SU-DHL-6 (cell line): ENCODE data around the gene NEURL2.
A peak's percentile ranks its signal among the peaks of the same experiment; 100 is the strongest.
"Not testable (repeated sequence)": the region's sequence is repeated elsewhere in the genome, so short reads cannot be mapped to it uniquely, and the experiment has no call there.

ENCODE experiments used
- H2AFZ ChIP-seq: fragments of 200-600 bp; sonication (generic); 2 replicates; pipeline ENCODE4 v1.6.1; 2014; ENCODE audit warnings: low read depth, mild to moderate bottlenecking, moderate library complexity, mixed read lengths, antibody characterized with exemption, low read length; ENCODE audit not compliant: severe bottlenecking
- H3F3A ChIP-seq: fragments of 200-600 bp; shearing (Covaris generic); 2 replicates; pipeline ENCODE4 v1.6.0; 2016; ENCODE audit warnings: antibody characterized with exemption, mild to moderate bottlenecking; ENCODE audit not compliant: insufficient read depth
- H3K27ac ChIP-seq: fragments of 200-600 bp; sonication (generic); 2 replicates; pipeline ENCODE4 v1.5.1; 2016; ENCODE audit warnings: low read depth, mild to moderate bottlenecking, low read length, moderate library complexity, mixed read lengths
- H3K27me3 ChIP-seq: fragments of 200-600 bp; sonication (generic), shearing (Covaris generic); 2 replicates; pipeline ENCODE4 v1.6.0; 2014; ENCODE audit warnings: mild to moderate bottlenecking, low read length
- H3K36me3 ChIP-seq: fragments of 200-600 bp; sonication (generic); 2 replicates; pipeline ENCODE4 v1.6.1; 2014; ENCODE audit warnings: mild to moderate bottlenecking, low read length, mixed read lengths
- H3K4me2 ChIP-seq: fragments of 300-600, 200-600 bp; shearing (Covaris generic), sonication (generic); 2 replicates; pipeline ENCODE4 v1.6.0; 2014; ENCODE audit warnings: low read length, low read depth, mild to moderate bottlenecking; ENCODE audit not compliant: poor library complexity, severe bottlenecking
- H3K4me3 ChIP-seq: fragments of 200-600 bp; sonication (generic); 2 replicates; pipeline ENCODE4 v1.5.1; 2014; ENCODE audit warnings: antibody characterized with exemption, low read length, mild to moderate bottlenecking, mixed read lengths; ENCODE audit not compliant: insufficient read depth, poor library complexity, severe bottlenecking
- H3K79me2 ChIP-seq: fragments of 200-600 bp; sonication (generic); 2 replicates; pipeline ENCODE4 v1.6.1; 2014; ENCODE audit warnings: mild to moderate bottlenecking, low read length, moderate library complexity; ENCODE audit not compliant: insufficient read depth
- H3K9ac ChIP-seq: fragments of 200-600 bp; sonication (generic); 2 replicates; pipeline ENCODE4 v1.7.0; 2014; ENCODE audit warnings: mild to moderate bottlenecking, low read length
- H3K9me2 ChIP-seq: fragments of 200-600 bp; sonication (generic); replicated peaks from 2 replicates; pipeline ENCODE4 v1.6.1; 2014; ENCODE audit warnings: low read length; ENCODE audit not compliant: insufficient read depth
- H3K9me3 ChIP-seq: fragments of 200-600 bp; sonication (generic); 2 replicates; pipeline ENCODE4 v1.6.1; 2014; ENCODE audit warnings: low read length, mixed read lengths; ENCODE audit not compliant: insufficient read depth
- H4K20me1 ChIP-seq: fragments of 200-600 bp; sonication (generic); 2 replicates; pipeline ENCODE4 v1.6.1; 2014; ENCODE audit warnings: low read depth, mild to moderate bottlenecking, antibody characterized with exemption, low read length, moderate library complexity, mixed read lengths
- EZH2phosphoT487 ChIP-seq: fragments of 200-600 bp; sonication (generic), shearing (Covaris generic); conservative IDR thresholded peaks from 2 replicates; pipeline ENCODE4 v1.6.1; 2018; ENCODE audit warnings: mild to moderate bottlenecking, antibody characterized with exemption, low read length, moderate library complexity, mixed read lengths
- TF ChIP-seq, protein P1 (sequence below): fragments of 200-600 bp; sonication (generic); IDR thresholded peaks from one replicate; pipeline ENCODE4 v1.5.1; 2017; ENCODE audit warnings: antibody characterized with exemption, mild to moderate bottlenecking, low read length, moderate library complexity; ENCODE audit not compliant: insufficient read depth, poor library complexity, severe bottlenecking

NEURL2 gene

DNA sequence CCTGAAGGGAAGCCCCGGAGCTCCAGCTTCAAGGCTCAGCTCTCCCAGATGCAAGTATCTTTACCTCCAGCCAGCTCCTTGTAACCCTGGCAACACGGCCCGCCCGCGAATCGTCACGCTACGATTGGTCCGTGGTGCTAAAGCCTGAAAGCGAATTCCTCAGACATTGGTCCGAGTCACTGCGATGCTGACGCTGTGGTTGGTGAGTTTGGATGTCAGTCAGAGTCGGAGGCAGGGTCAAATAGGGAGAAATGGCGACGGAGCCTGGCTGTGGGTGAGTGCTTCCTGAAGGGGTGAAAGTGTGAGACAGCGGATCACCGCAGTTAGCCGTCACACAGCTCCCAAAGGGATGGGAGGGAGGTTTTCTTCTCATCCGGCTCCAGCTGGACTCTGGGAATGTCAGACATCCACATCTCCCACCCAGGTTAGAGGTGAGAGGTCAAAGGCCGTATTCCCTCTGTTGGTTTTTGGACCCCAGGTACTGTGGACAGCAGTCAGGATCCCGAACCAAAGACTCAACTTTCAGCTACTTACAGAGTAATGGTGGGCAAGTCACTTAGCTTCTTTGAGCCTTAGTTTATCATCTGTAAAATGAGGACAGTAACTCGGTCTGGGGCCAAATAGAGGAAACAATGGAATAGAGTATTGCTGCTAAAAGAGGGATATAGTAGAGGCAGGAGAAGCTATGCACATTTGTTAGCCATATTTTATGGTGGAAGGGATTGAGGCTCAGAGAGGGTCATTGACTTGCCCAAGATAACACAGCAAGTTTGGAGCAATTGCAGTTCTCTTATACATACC is 9.8 kb downstream of the NEURL2 start, which contains the start of gene ZSWIM1:
Gene ZSWIM1, plus strand, starts transcription at position 240 of the 801 bp plus-strand sequence. CDS start 1,366 bp downstream, outside the sequence.
- Histone ChIP-seq H2AFZ (peak within 1 kb of the TSS; percentile 29), H3K9me2 (no peaks in the 10 kb centered on the region), H3K36me3 (no peaks in the 10 kb centered on the region), H4K20me1 (no peaks in the 10 kb centered on the region), H3K4me3 (peak within 1 kb of the TSS; percentile 74), H3K27me3 (no peaks in the 10 kb centered on the region), H3F3A (no peaks in the 10 kb centered on the region), H3K9me3 (no peaks in the 10 kb centered on the region), H3K27ac (0 out of 2 replicates have a peak within 1 kb of the TSS, but pooled peaks have one; percentile 10), H3K9ac (peak within 1 kb of the TSS; percentile 78), H3K79me2 (peaks cover 5% of the 10 kb centered on the region), H3K4me2 (peak within 1 kb of the TSS; percentile 97)
- TF ChIP-seq, protein P1, sequence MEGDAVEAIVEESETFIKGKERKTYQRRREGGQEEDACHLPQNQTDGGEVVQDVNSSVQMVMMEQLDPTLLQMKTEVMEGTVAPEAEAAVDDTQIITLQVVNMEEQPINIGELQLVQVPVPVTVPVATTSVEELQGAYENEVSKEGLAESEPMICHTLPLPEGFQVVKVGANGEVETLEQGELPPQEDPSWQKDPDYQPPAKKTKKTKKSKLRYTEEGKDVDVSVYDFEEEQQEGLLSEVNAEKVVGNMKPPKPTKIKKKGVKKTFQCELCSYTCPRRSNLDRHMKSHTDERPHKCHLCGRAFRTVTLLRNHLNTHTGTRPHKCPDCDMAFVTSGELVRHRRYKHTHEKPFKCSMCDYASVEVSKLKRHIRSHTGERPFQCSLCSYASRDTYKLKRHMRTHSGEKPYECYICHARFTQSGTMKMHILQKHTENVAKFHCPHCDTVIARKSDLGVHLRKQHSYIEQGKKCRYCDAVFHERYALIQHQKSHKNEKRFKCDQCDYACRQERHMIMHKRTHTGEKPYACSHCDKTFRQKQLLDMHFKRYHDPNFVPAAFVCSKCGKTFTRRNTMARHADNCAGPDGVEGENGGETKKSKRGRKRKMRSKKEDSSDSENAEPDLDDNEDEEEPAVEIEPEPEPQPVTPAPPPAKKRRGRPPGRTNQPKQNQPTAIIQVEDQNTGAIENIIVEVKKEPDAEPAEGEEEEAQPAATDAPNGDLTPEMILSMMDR: no peak
- no peak for TF ChIP-seq EZH2phosphoT487

DNA sequence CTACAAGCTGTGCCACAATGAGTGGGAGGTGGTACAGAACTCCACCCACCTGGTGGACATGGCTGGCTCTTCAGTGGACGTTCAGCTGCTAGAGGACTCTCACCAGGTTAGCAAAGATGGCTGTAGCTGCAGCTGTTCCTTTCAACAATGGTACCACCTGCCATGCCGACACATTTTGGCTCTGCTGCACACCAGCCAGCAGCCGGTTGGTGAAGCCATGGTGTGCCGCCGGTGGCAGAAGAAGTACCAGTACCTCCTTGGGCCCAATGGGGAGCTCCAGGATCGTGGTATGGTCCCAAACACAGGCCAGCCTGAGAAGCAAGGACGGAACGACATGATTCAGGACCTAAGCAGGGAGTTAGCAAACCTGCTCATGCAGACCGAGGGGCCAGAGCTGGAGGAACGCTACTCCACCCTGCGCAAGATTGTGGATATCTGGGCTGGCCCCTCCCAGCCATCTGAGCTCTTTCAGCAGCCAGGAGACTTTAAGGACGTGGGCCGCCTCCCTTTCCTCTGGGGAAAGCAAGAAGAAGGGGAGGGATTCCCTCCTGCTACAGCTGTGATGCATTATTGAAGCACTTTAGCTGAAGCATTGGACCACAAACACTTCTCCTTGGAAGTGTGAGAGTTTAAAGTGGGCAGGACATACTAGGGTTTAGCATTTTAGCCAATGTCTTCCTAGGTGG is 12.8 kb downstream of the NEURL2 start:
- H4K20me1 ChIP-seq: no peaks in the 10 kb centered on the region
- no peaks in the 10 kb centered on the region for H3K9me3 ChIP-seq
- H3K79me2 ChIP-seq: peaks cover 5% of the 10 kb centered on the region
- TF ChIP-seq EZH2phosphoT487: no peak
- TF ChIP-seq, protein P1: no peak
- no peaks in the 10 kb centered on the region for H3K27me3 ChIP-seq
- no peak overlapping the region for H3K4me3 ChIP-seq
- H3K9me2 ChIP-seq: no peaks in the 10 kb centered on the region
- H3K36me3 ChIP-seq: no peaks in the 10 kb centered on the region
- H3K27ac ChIP-seq: no peak overlapping the region
- H3K9ac ChIP-seq: no peak overlapping the region
- no peak overlapping the region for H2AFZ ChIP-seq
- H3K4me2 ChIP-seq: no peak overlapping the region
- no peaks in the 10 kb centered on the region for H3F3A ChIP-seq

DNA sequence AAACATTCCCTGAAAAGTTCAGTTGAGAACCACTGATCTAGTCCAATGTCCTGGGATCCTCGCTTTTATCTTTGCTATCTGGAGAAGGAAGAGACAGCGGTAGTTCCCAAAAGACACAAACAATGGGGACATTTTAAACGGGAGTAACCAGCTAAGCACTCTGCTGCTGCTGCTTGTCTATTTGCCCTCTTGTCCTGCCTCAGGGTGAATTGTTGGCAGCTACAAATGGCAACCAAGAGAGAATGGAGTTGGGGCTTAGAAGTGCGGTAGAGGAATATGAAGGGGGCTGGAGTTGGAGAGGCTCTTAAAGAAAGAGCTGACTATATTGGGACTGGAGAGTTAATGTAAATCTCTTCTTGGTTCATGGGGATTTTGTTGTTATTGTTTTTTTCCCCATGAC is 16.4 kb downstream of the NEURL2 start:
- no peaks in the 10 kb centered on the region for H3K36me3 ChIP-seq
- H3K4me3 ChIP-seq: no peak overlapping the region
- no peak overlapping the region for H3K9ac ChIP-seq
- H2AFZ ChIP-seq: no peak overlapping the region
- no peak for TF ChIP-seq EZH2phosphoT487
- TF ChIP-seq, protein P1: no peak
- no peaks in the 10 kb centered on the region for H3K9me3 ChIP-seq
- no peaks in the 10 kb centered on the region for H3F3A ChIP-seq
- H3K4me2 ChIP-seq: no peak overlapping the region
- H3K79me2 ChIP-seq: no peaks in the 10 kb centered on the region
- no peaks in the 10 kb centered on the region for H4K20me1 ChIP-seq
- H3K9me2 ChIP-seq: no peaks in the 10 kb centered on the region
- no peak overlapping the region for H3K27ac ChIP-seq
- H3K27me3 ChIP-seq: no peaks in the 10 kb centered on the region

DNA sequence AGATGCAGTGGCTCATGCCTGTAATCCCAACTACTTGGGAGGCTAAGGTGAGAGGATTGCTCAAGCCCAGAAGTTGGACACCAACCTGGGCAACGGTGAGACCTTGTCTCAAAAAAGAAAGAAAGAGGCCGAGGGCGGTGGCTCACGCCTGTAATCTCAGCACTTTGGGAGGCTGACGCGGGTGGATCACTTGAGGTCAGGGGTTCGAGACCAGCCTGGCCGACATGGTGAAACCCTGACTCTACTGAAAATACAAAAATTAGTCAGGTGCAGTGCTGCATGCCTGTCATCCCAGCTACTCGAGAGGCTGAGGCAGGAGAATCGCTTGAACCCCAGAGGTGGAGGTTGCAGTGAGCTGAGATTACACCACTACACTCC is 16.9 kb downstream of the NEURL2 start:
- H3K27ac ChIP-seq, H3K9me2 ChIP-seq, H3F3A ChIP-seq, H3K9me3 ChIP-seq, H3K4me2 ChIP-seq, H3K36me3 ChIP-seq, H2AFZ ChIP-seq, H3K79me2 ChIP-seq, H3K9ac ChIP-seq, H3K4me3 ChIP-seq, H4K20me1 ChIP-seq, H3K27me3 ChIP-seq: not testable (repeated sequence)
